SK-N-MC (cell line): ENCODE data around the gene AP4S1.

Source experiments
- EZH2 ChIP-seq: fragments of 200-600 bp; sonication (generic); IDR thresholded peaks from one replicate; pipeline ENCODE4 v1.6.1; 2017; ENCODE audit warnings: antibody characterized with exemption
- FOXP2 ChIP-seq: optimal IDR thresholded peaks from 2 replicates; pipeline ENCODE3; 2011; ENCODE audit warnings: mild to moderate bottlenecking, moderate library complexity; ENCODE audit not compliant: insufficient read depth; ENCODE audit errors: extremely low read length, control extremely low read depth
- POLR2AphosphoS5 ChIP-seq: IDR thresholded peaks from 2 replicates; pipeline ENCODE4 v1.6.1; 2012; ENCODE audit warnings: mild to moderate bottlenecking, low read depth, low read length, borderline replicate concordance

- TF ChIP-seq POLR2AphosphoS5 (no peak), EZH2 (no peak), FOXP2 (no peak)
Measured at GRCh38 chr14:30998100-30998706, 27.2 kb upstream of the AP4S1 start.
